SK-N-SH (cell line): ENCODE measurements around the gene VCAN. TPM values are rescaled to one million over a fixed set of nuclear protein-coding genes. Genes with fewer than 3 reads are reported as not detected.

Experiments used
- CTCF ChIA-PET: fragments of 300-600, 350-600 bp; formaldehyde crosslinking; extraction: SDS; loops from one replicate; lab custom pipeline; 2021; lab: Yijun Ruan, JAX
- POLR2A ChIA-PET: fragments of 350-600 bp; sonication (Branson Sonifier 250); formaldehyde crosslinking; extraction: SDS; loops from one replicate; lab custom pipeline; 2020; ENCODE audit warnings: antibody characterized with exemption, inconsistent platforms; lab: Yijun Ruan, JAX
- DNase-seq: peaks from one replicate; pipeline ENCODE4 v3.0.0; 2012
- H2AFZ ChIP-seq: fragments of 200-600 bp; sonication (generic); 2 replicates; pipeline ENCODE4 v1.8.1; 2016; ENCODE audit warnings: antibody characterized with exemption, mild to moderate bottlenecking, low read depth
- H3F3A ChIP-seq: fragments of 200-600 bp; sonication (generic); replicated peaks from 2 replicates; pipeline ENCODE3; 2016; ENCODE audit warnings: antibody characterized with exemption, mild to moderate bottlenecking; ENCODE audit not compliant: insufficient read depth
- H3K27ac ChIP-seq, 2 experiments: fragments of 200-500 bp in 1 of 2; fragments of 200-600 bp in 1 of 2; sonication (Bioruptor generic) in 1 of 2; sonication (generic), shearing (Covaris generic) in 1 of 2; 2 replicates each; pipeline versions ENCODE4 v1.5.1 to v1.6.1; 2014 to 2016; ENCODE audit warnings: low read depth in 2 of 2, inconsistent platforms in 1 of 2, low read length in 1 of 2, mild to moderate bottlenecking in 1 of 2, mixed read lengths in 1 of 2
- H3K27me3 ChIP-seq: fragments of 200-600 bp; sonication (generic), shearing (Covaris generic); 2 replicates; pipeline ENCODE4 v1.6.1; 2016; ENCODE audit warnings: mixed run types; ENCODE audit not compliant: insufficient read depth
- H3K36me3 ChIP-seq, 2 experiments: fragments of 200-500 bp in 1 of 2; fragments of 200-600 bp in 1 of 2; sonication (Bioruptor generic) in 1 of 2; sonication (generic) in 1 of 2; replicated peaks in 1 of 2; 2 replicates each; pipeline versions ENCODE3 to v1.5.1; 2014 to 2016; ENCODE audit warnings: low read length in 1 of 2, mild to moderate bottlenecking in 1 of 2; ENCODE audit not compliant: insufficient read depth in 2 of 2, control insufficient read depth in 1 of 2
- H3K4me1 ChIP-seq, 2 experiments: fragments of 200-500 bp in 1 of 2; fragments of 200-600 bp in 1 of 2; sonication (Bioruptor generic) in 1 of 2; sonication (generic), shearing (Covaris generic) in 1 of 2; 2 replicates each; pipeline versions ENCODE4 v1.5.1 to v1.6.1; 2014 to 2016; ENCODE audit warnings: low read depth in 1 of 2, low read length in 1 of 2, mixed run types in 1 of 2; ENCODE audit not compliant: insufficient read depth in 2 of 2, control insufficient read depth in 1 of 2
- H3K4me2 ChIP-seq: fragments of 200-600 bp; sonication (generic), shearing (Covaris generic); 2 replicates; pipeline ENCODE4 v1.6.1; 2017; ENCODE audit warnings: mixed run types
- H3K4me3 ChIP-seq, 2 experiments: fragments of 200-500 bp in 1 of 2; fragments of 200-600 bp in 1 of 2; sonication (Bioruptor generic) in 1 of 2; sonication (generic), shearing (Covaris generic) in 1 of 2; 2 replicates each; pipeline versions ENCODE4 v1.5.1 to v1.8.1; 2014 to 2016; ENCODE audit warnings: low read depth in 2 of 2, inconsistent platforms in 1 of 2, low read length in 1 of 2, mild to moderate bottlenecking in 1 of 2, mixed read lengths in 1 of 2, moderate library complexity in 1 of 2
- H3K79me2 ChIP-seq: fragments of 200-600 bp; sonication (generic); 2 replicates; pipeline ENCODE4 v1.8.1; 2017; ENCODE audit warnings: mild to moderate bottlenecking; ENCODE audit not compliant: insufficient read depth
- H3K9ac ChIP-seq: fragments of 200-600 bp; sonication (generic); 2 replicates; pipeline ENCODE4 v1.6.1; 2017; ENCODE audit warnings: mixed run types
- H3K9me2 ChIP-seq: fragments of 200-600 bp; sonication (generic); 2 replicates; pipeline ENCODE4 v1.6.1; 2017; ENCODE audit warnings: mixed run types
- H3K9me3 ChIP-seq: fragments of 200-600 bp; sonication (generic); 2 replicates; pipeline ENCODE4 v1.6.1; 2017; ENCODE audit warnings: mixed run types, mild to moderate bottlenecking, moderate library complexity
- H4K20me1 ChIP-seq: fragments of 200-600 bp; sonication (generic); 2 replicates; pipeline ENCODE4 v1.6.1; 2017; ENCODE audit warnings: mild to moderate bottlenecking, mixed run types; ENCODE audit not compliant: insufficient read depth
- ELF1 ChIP-seq: IDR thresholded peaks from 2 replicates; pipeline ENCODE4 v1.4.0; 2012
- EZH2phosphoT487 ChIP-seq: fragments of 200-600 bp; sonication (generic); IDR thresholded peaks from 2 replicates; pipeline ENCODE4 v1.6.1; 2017; ENCODE audit warnings: low read depth, mixed run types, mild to moderate bottlenecking, antibody characterized with exemption, moderate library complexity, borderline replicate concordance
- FOXM1 ChIP-seq: IDR thresholded peaks from 2 replicates; pipeline ENCODE4 v1.4.0; 2012; ENCODE audit warnings: low read depth, mild to moderate bottlenecking
- GATA2 ChIP-seq: sonication (generic); formaldehyde crosslinking; IDR thresholded peaks from 2 replicates; pipeline ENCODE4 v1.5.0; 2020; ENCODE audit warnings: mild to moderate bottlenecking, missing genetic modification reagents
- NRF1 ChIP-seq: IDR thresholded peaks from 2 replicates; pipeline ENCODE4 v1.6.1; 2012; ENCODE audit warnings: low read depth, mild to moderate bottlenecking, low read length
- PBX3 ChIP-seq: IDR thresholded peaks from 2 replicates; pipeline ENCODE4; 2012
- RFX5 ChIP-seq: IDR thresholded peaks from 2 replicates; pipeline ENCODE4 v1.6.1; 2012; ENCODE audit warnings: mild to moderate bottlenecking, improper control_type of control experiment, low read length
- SIN3A ChIP-seq: IDR thresholded peaks from 2 replicates; pipeline ENCODE4 v1.6.1; 2012; ENCODE audit warnings: low read depth, mild to moderate bottlenecking, low read length, moderate library complexity, borderline replicate concordance
- TEAD4 ChIP-seq: IDR thresholded peaks from 2 replicates; pipeline ENCODE4 v1.4.0; 2012; ENCODE audit warnings: mild to moderate bottlenecking, borderline replicate concordance; ENCODE audit not compliant: insufficient read depth
- YY1 ChIP-seq: IDR thresholded peaks from 2 replicates; pipeline ENCODE4 v1.4.0; 2012; ENCODE audit warnings: low read depth, mild to moderate bottlenecking
- WGBS: methylation state at CpG from one replicate; pipeline ENCODE4 v1.1.6; 2017; ENCODE audit warnings: low lambda C conversion rate; 5-methylcytosine and 5-hydroxymethylcytosine counted together
- polyA plus RNA-seq, 3 experiments: library from polyadenylated mRNA; depleted of rRNA; stranded (reverse); fragments of >200 nt; gene quantifications; 2 replicates each; pipeline ENCODE4 v1.2.3, GENCODE V29; 2012
- TF ChIP-seq, protein P1 (sequence below): IDR thresholded peaks from 2 replicates; pipeline ENCODE4 v1.4.0; 2012; ENCODE audit warnings: low read depth
- TF ChIP-seq, protein P2 (sequence below): IDR thresholded peaks from 2 replicates; pipeline ENCODE4 v1.4.0; 2012; ENCODE audit warnings: low read depth, borderline replicate concordance
- TF ChIP-seq, protein P3 (sequence below): fragments of 150-350 bp; IDR thresholded peaks from 2 replicates; pipeline ENCODE4 v1.6.1; 2017; ENCODE audit warnings: antibody characterized with exemption, low read length, low read depth, borderline replicate concordance

VCAN gene
- polyA plus RNA-seq, 1 of the 3 experiments (the other 2 are of a cell fraction): 142 TPM

GRCh38 chr5:83441747-83442146 is 29.8 kb upstream of the VCAN start:
- Histone ChIP-seq H3K9me2 (no peaks in the 10 kb centered on the region), H3K4me3 (no peak overlapping the region), H3K9me3 (no peaks in the 10 kb centered on the region), H3K4me2 (no peak overlapping the region), H3F3A (no peaks in the 10 kb centered on the region), H2AFZ (no peak overlapping the region), H3K79me2 (no peaks in the 10 kb centered on the region), H3K27me3 (no peaks in the 10 kb centered on the region), H3K27ac (no peak overlapping the region), H3K4me1 (no peaks in the 10 kb centered on the region; a peak in 1 of 4 replicates), H3K36me3 (no peaks in the 10 kb centered on the region), H3K9ac (no peak overlapping the region), H4K20me1 (no peaks in the 10 kb centered on the region)
- TF ChIP-seq GATA2 (CRISPR knock-in tag): no peak
- TF ChIP-seq PBX3: no peak
- CTCF ChIA-PET: interaction anchor here (0.6 to 1.3 kb wide), 2 partner anchors 30 to 122 kb away, joined by 3 to 4 read pairs; partner anchors contain the start of gene VCAN
- POLR2A ChIA-PET: no interaction called here
- WGBS: 87% methylated on average over 4 of the region's 4 CpGs
- no peak for DNase-seq

- CTCF ChIA-PET: no interaction called here
- WGBS: 86% methylated on average over 3 of the region's 3 CpGs
- H3K9ac ChIP-seq: no peak overlapping the region
Observed at GRCh38 chr5:83443534-83443933, 28.0 kb upstream of the VCAN start.

More at GRCh38 chr5:83443534-83443933, 28.0 kb upstream of the VCAN start:
- Histone ChIP-seq H3K27ac (no peak overlapping the region), H3K9me2 (no peaks in the 10 kb centered on the region), H3K4me3 (no peak overlapping the region), H3K27me3 (no peaks in the 10 kb centered on the region), H3K36me3 (no peaks in the 10 kb centered on the region), H2AFZ (no peak overlapping the region), H4K20me1 (no peaks in the 10 kb centered on the region), H3K9me3 (no peaks in the 10 kb centered on the region), H3K4me2 (no peak overlapping the region), H3F3A (no peaks in the 10 kb centered on the region), H3K4me1 (no peaks in the 10 kb centered on the region; a peak in 1 of 4 replicates), H3K79me2 (no peaks in the 10 kb centered on the region)
- POLR2A ChIA-PET: no interaction called here
- no peak for DNase-seq
- no peak for TF ChIP-seq EZH2phosphoT487
- TF ChIP-seq, protein P1, sequence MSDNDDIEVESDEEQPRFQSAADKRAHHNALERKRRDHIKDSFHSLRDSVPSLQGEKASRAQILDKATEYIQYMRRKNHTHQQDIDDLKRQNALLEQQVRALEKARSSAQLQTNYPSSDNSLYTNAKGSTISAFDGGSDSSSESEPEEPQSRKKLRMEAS: no peak
- no peak for TF ChIP-seq NRF1
- TF ChIP-seq, protein P2, sequence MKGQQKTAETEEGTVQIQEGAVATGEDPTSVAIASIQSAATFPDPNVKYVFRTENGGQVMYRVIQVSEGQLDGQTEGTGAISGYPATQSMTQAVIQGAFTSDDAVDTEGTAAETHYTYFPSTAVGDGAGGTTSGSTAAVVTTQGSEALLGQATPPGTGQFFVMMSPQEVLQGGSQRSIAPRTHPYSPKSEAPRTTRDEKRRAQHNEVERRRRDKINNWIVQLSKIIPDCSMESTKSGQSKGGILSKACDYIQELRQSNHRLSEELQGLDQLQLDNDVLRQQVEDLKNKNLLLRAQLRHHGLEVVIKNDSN: no peak
- TF ChIP-seq YY1: no peak
- TF ChIP-seq, protein P3, sequence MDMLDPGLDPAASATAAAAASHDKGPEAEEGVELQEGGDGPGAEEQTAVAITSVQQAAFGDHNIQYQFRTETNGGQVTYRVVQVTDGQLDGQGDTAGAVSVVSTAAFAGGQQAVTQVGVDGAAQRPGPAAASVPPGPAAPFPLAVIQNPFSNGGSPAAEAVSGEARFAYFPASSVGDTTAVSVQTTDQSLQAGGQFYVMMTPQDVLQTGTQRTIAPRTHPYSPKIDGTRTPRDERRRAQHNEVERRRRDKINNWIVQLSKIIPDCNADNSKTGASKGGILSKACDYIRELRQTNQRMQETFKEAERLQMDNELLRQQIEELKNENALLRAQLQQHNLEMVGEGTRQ: no peak
- TF ChIP-seq SIN3A: no peak
- TF ChIP-seq ELF1: no peak
- no peak for TF ChIP-seq RFX5
- no peak for TF ChIP-seq TEAD4
- TF ChIP-seq FOXM1: no peak
